IMR-90 (cell line): ENCODE measurements around the gene ZC3H7B. TPM values are rescaled to one million over a fixed set of nuclear protein-coding genes. Genes with fewer than 3 reads are reported as not detected.

Source experiments
- ATAC-seq: fragments of 200-7000 bp; cut with Tn5 transposase; 2 replicates; pipeline ENCODE4 v1.9.1; 2020; ENCODE audit warnings: low read depth, mild to moderate bottlenecking, moderate library complexity
- BruUV-seq: library from RNA; stranded (reverse); fragments of 400-500 nt; replicated peaks from 2 replicates; lab custom pipeline; 2021; lab: Mats Ljungman, UMichigan
- CTCF ChIA-PET: fragments of 300-600 bp; formaldehyde crosslinking; extraction: SDS; loops from one replicate; lab custom pipeline; 2021; ENCODE audit warnings: antibody characterized with exemption; lab: Yijun Ruan, JAX
- POLR2A ChIA-PET: fragments of 300-600 bp; sonication (Branson Sonifier 250); formaldehyde crosslinking; loops from one replicate; lab custom pipeline; 2022; ENCODE audit warnings: antibody characterized with exemption; ENCODE audit not compliant: unreplicated experiment; lab: Charles Lee
- DNase-seq: peaks from one replicate; pipeline ENCODE4 v3.0.0; 2013
- H2AFZ ChIP-seq: replicated peaks from 2 replicates; pipeline ENCODE3; 2013; ENCODE audit warnings: low read length, mild to moderate bottlenecking; ENCODE audit not compliant: poor library complexity
- H2AK5ac ChIP-seq: 2 replicates; pipeline ENCODE4 v1.6.1; 2013; ENCODE audit warnings: low read depth, low read length, inconsistent platforms
- H2AK9ac ChIP-seq: replicated peaks from 2 replicates; pipeline ENCODE3; 2013; ENCODE audit warnings: mild to moderate bottlenecking, low read depth, low read length, moderate library complexity; ENCODE audit not compliant: poor library complexity
- H2BK120ac ChIP-seq: 2 replicates; pipeline ENCODE4 v1.6.1; 2013; ENCODE audit warnings: low read depth, low read length, inconsistent platforms
- H2BK15ac ChIP-seq: 3 replicates; pipeline ENCODE4 v1.6.1; 2013; ENCODE audit warnings: low read depth, low read length, inconsistent platforms
- H2BK20ac ChIP-seq: 2 replicates; pipeline ENCODE4 v1.6.1; 2013; ENCODE audit warnings: low read depth, mild to moderate bottlenecking, inconsistent platforms, low read length, moderate library complexity
- H2BK5ac ChIP-seq: 2 replicates; pipeline ENCODE4 v1.6.1; 2013; ENCODE audit warnings: mild to moderate bottlenecking, low read depth, low read length, inconsistent platforms; ENCODE audit not compliant: poor library complexity, severe bottlenecking
- H3K14ac ChIP-seq: replicated peaks from 2 replicates; pipeline ENCODE4 v1.6.1; 2013; ENCODE audit warnings: low read depth, low read length, inconsistent platforms
- H3K18ac ChIP-seq: 2 replicates; pipeline ENCODE4 v1.6.1; 2013; ENCODE audit warnings: low read depth, low read length, control low read depth
- H3K23ac ChIP-seq: 2 replicates; pipeline ENCODE4 v1.6.1; 2013; ENCODE audit warnings: low read depth, low read length, inconsistent platforms
- H3K27ac ChIP-seq: 2 replicates; pipeline ENCODE4 v1.5.1; 2013; ENCODE audit warnings: mild to moderate bottlenecking, control low read depth, low read length; ENCODE audit not compliant: insufficient read depth
- H3K27me3 ChIP-seq: 2 replicates; pipeline ENCODE4 v1.6.1; 2013; ENCODE audit warnings: low read length; ENCODE audit not compliant: control insufficient read depth, insufficient read depth
- H3K36me3 ChIP-seq: 2 replicates; pipeline ENCODE4 v1.6.1; 2013; ENCODE audit warnings: low read length, mixed read lengths; ENCODE audit not compliant: control insufficient read depth, insufficient read depth
- H3K4ac ChIP-seq: 2 replicates; pipeline ENCODE4 v1.6.1; 2013; ENCODE audit warnings: low read depth, low read length, inconsistent platforms
- H3K4me1 ChIP-seq: 2 replicates; pipeline ENCODE4 v1.6.1; 2013; ENCODE audit warnings: low read length, mixed read lengths; ENCODE audit not compliant: control insufficient read depth, insufficient read depth
- H3K4me2 ChIP-seq: 2 replicates; pipeline ENCODE4 v1.6.1; 2013; ENCODE audit warnings: low read depth, mild to moderate bottlenecking, control low read depth, low read length, moderate library complexity
- H3K4me3 ChIP-seq: 2 replicates; pipeline ENCODE4 v1.5.1; 2013; ENCODE audit warnings: low read depth, mild to moderate bottlenecking, control low read depth, low read length, moderate library complexity; ENCODE audit not compliant: insufficient read depth
- H3K56ac ChIP-seq: 2 replicates; pipeline ENCODE4 v1.6.1; 2013; ENCODE audit warnings: low read length, inconsistent platforms; ENCODE audit not compliant: insufficient read depth; ENCODE audit errors: extremely low read depth
- H3K79me1 ChIP-seq, 2 experiments: 2 replicates each; pipeline ENCODE4 v1.6.1; 2013; ENCODE audit warnings: low read length in 2 of 2, inconsistent platforms in 1 of 2, low read depth in 1 of 2
- H3K9ac ChIP-seq: 2 replicates; pipeline ENCODE4 v1.6.1; 2013; ENCODE audit warnings: low read depth, low read length, control low read depth
- H3K9me1 ChIP-seq: 2 replicates; pipeline ENCODE4 v1.6.1; 2013; ENCODE audit warnings: low read length, inconsistent platforms; ENCODE audit not compliant: insufficient read depth
- H3K9me3 ChIP-seq: 2 replicates; pipeline ENCODE4 v1.6.1; 2013; ENCODE audit warnings: low read length; ENCODE audit not compliant: control insufficient read depth, insufficient read depth
- H4K20me1 ChIP-seq: 2 replicates; pipeline ENCODE4 v1.6.1; 2013; ENCODE audit warnings: low read length, inconsistent platforms; ENCODE audit not compliant: insufficient read depth
- H4K5ac ChIP-seq: 2 replicates; pipeline ENCODE4 v1.6.1; 2013; ENCODE audit warnings: mild to moderate bottlenecking, low read depth, low read length, control low read depth
- H4K8ac ChIP-seq, 2 experiments: 2 replicates each; pipeline ENCODE4 v1.6.1; 2013; ENCODE audit warnings: low read depth in 2 of 2, low read length in 2 of 2, control low read depth in 1 of 2, inconsistent platforms in 1 of 2
- H4K91ac ChIP-seq: 2 replicates; pipeline ENCODE4 v1.6.1; 2013; ENCODE audit warnings: low read depth, low read length, inconsistent platforms; ENCODE audit not compliant: insufficient read depth
- BHLHE40 ChIP-seq: fragments of 150-350 bp; IDR thresholded peaks from 2 replicates; pipeline ENCODE4 v1.6.1; 2016; ENCODE audit warnings: mild to moderate bottlenecking, low read depth, low read length
- CEBPB ChIP-seq: IDR thresholded peaks from 2 replicates; pipeline ENCODE4 v1.6.1; 2012; ENCODE audit warnings: low read depth, low read length, improper control_type of control experiment
- CHD1 ChIP-seq: IDR thresholded peaks from 2 replicates; pipeline ENCODE4 v1.6.1; 2012; ENCODE audit warnings: low read depth, low read length, improper control_type of control experiment
- FOS ChIP-seq: fragments of 150-350 bp; IDR thresholded peaks from 2 replicates; pipeline ENCODE4 v1.6.1; 2016; ENCODE audit warnings: low read depth, low read length
- MAFK ChIP-seq: IDR thresholded peaks from 2 replicates; pipeline ENCODE4 v1.6.1; 2012; ENCODE audit warnings: low read depth, low read length, improper control_type of control experiment
- MAZ ChIP-seq: IDR thresholded peaks from 2 replicates; pipeline ENCODE4 v1.6.1; 2012; ENCODE audit warnings: low read depth, mild to moderate bottlenecking, low read length, improper control_type of control experiment, moderate library complexity, borderline replicate concordance
- MXI1 ChIP-seq: IDR thresholded peaks from 2 replicates; pipeline ENCODE4 v1.6.1; 2012; ENCODE audit warnings: low read depth, mild to moderate bottlenecking, low read length, moderate library complexity, borderline replicate concordance
- NFE2L2 ChIP-seq: fragments of 150-350 bp; IDR thresholded peaks from 2 replicates; pipeline ENCODE4 v1.6.1; 2016; ENCODE audit warnings: low read depth, mild to moderate bottlenecking, low read length
- POLR2A ChIP-seq: IDR thresholded peaks from 2 replicates; pipeline ENCODE4 v1.6.1; 2012; ENCODE audit warnings: mild to moderate bottlenecking, low read depth, low read length
- RAD21 ChIP-seq: IDR thresholded peaks from 2 replicates; pipeline ENCODE4 v1.6.1; 2012; ENCODE audit warnings: low read length, improper control_type of control experiment
- RCOR1 ChIP-seq: IDR thresholded peaks from 2 replicates; pipeline ENCODE4 v1.6.1; 2012; ENCODE audit warnings: mild to moderate bottlenecking, low read length, improper control_type of control experiment; ENCODE audit not compliant: insufficient replicate concordance
- RFX5 ChIP-seq: IDR thresholded peaks from 2 replicates; pipeline ENCODE4 v1.8.0; 2012; ENCODE audit warnings: low read depth, mild to moderate bottlenecking, low read length, moderate library complexity
- SMC3 ChIP-seq: fragments of 150-350 bp; IDR thresholded peaks from 2 replicates; pipeline ENCODE4 v1.6.1; 2016; ENCODE audit warnings: low read depth, mild to moderate bottlenecking, antibody characterized with exemption, low read length, moderate library complexity
- USF2 ChIP-seq: fragments of 150-350 bp; IDR thresholded peaks from 2 replicates; pipeline ENCODE4 v1.6.1; 2017; ENCODE audit warnings: mild to moderate bottlenecking, antibody characterized with exemption, low read length, low read depth
- WGBS, 2 experiments: methylation state at CpG; one replicate each; pipeline versions ENCODE4 v1.1.5 to v1.1.7; 2013; ENCODE audit warnings: missing lambda C conversion rate in 2 of 2; ENCODE audit not compliant: insufficient read length in 1 of 2; ENCODE audit errors: extremely low coverage in 2 of 2; 5-methylcytosine and 5-hydroxymethylcytosine counted together
- dilution Hi-C: fragments of 300-500 bp; cut with HindIII; formaldehyde crosslinking; loops from one replicate; pipeline ENCODE4 v1.14.3; 2018; ENCODE audit warnings: low sequenced_read_pairs; ENCODE audit not compliant: unreplicated experiment
- in situ Hi-C: fragments of 300-500 bp; cut with MboI; formaldehyde crosslinking; loops from 3 replicates; pipeline ENCODE4 v1.14.3; 2019; ENCODE audit warnings: low sequenced_read_pairs, inconsistent platforms, mixed read lengths
- intact Hi-C: fragments of 100-400 bp; cut with micrococcal nuclease; formaldehyde crosslinking; loops from 2 replicates; pipeline ENCODE4 v1.10.0; 2022
- polyA plus RNA-seq, 3 experiments: library from polyadenylated mRNA; depleted of rRNA; stranded (reverse); fragments of >200 nt; gene quantifications; 2 replicates each; pipeline ENCODE4 v1.2.3, GENCODE V29; 2012; ENCODE audit warnings: low replicate concordance in 1 of 3
- total RNA-seq: library from RNA; depleted of rRNA; stranded (reverse); fragments of >200 nt; gene quantifications from 2 replicates; pipeline ENCODE4 v1.2.3, GENCODE V29; 2012
- TF ChIP-seq, protein P1 (sequence below): fragments of 150-350 bp; IDR thresholded peaks from 2 replicates; pipeline ENCODE4 v1.6.1; 2016; ENCODE audit warnings: low read depth, mild to moderate bottlenecking, low read length, moderate library complexity, borderline replicate concordance
- TF ChIP-seq, protein P2 (sequence below): conservative IDR thresholded peaks from 2 replicates; pipeline ENCODE4 v1.5.1; 2012; ENCODE audit warnings: mild to moderate bottlenecking, low read depth, low read length, improper control_type of control experiment

The ZC3H7B gene
- total and polyA plus RNA-seq, 2 of the 4 experiments (the other 2 are of a cell fraction) = 37.6 to 72.3 TPM

GRCh38 chr22:41352058-41352457 lies 50.7 kb downstream of the ZC3H7B start:
- H3K27me3 ChIP-seq = no peaks in the 10 kb centered on the region
- no peak overlapping the region for H3K27ac ChIP-seq
- dilution Hi-C loops = no loop called here
- H3K9me1 ChIP-seq = peaks cover 10% of the 10 kb centered on the region; the same call in 1 of the 2 replicates
- TF ChIP-seq SMC3 (no peak), MAFK (no peak), NFE2L2 (no peak), USF2 (no peak), RCOR1 (no peak), CEBPB (no peak), BHLHE40 (no peak), FOS (no peak), CHD1 (no peak), MAZ (no peak), MXI1 (no peak), POLR2A (no peak), RAD21 (no peak), RFX5 (no peak)
- TF ChIP-seq, protein P1, sequence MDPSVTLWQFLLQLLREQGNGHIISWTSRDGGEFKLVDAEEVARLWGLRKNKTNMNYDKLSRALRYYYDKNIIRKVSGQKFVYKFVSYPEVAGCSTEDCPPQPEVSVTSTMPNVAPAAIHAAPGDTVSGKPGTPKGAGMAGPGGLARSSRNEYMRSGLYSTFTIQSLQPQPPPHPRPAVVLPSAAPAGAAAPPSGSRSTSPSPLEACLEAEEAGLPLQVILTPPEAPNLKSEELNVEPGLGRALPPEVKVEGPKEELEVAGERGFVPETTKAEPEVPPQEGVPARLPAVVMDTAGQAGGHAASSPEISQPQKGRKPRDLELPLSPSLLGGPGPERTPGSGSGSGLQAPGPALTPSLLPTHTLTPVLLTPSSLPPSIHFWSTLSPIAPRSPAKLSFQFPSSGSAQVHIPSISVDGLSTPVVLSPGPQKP = no peak
- TF ChIP-seq, protein P2, sequence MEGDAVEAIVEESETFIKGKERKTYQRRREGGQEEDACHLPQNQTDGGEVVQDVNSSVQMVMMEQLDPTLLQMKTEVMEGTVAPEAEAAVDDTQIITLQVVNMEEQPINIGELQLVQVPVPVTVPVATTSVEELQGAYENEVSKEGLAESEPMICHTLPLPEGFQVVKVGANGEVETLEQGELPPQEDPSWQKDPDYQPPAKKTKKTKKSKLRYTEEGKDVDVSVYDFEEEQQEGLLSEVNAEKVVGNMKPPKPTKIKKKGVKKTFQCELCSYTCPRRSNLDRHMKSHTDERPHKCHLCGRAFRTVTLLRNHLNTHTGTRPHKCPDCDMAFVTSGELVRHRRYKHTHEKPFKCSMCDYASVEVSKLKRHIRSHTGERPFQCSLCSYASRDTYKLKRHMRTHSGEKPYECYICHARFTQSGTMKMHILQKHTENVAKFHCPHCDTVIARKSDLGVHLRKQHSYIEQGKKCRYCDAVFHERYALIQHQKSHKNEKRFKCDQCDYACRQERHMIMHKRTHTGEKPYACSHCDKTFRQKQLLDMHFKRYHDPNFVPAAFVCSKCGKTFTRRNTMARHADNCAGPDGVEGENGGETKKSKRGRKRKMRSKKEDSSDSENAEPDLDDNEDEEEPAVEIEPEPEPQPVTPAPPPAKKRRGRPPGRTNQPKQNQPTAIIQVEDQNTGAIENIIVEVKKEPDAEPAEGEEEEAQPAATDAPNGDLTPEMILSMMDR = no peak
- 50% methylated on average over 2 of the region's 6 CpGs; no CpG with 5 or more reads in 1 of the 2 experiments for WGBS, 2 experiments
- H3K79me1 ChIP-seq = peaks cover 13 to 58% of the 10 kb centered on the region in 2 experiments; a peak in 3 of 4 replicates
- no TSS peak for BruUV-seq
- H3K14ac ChIP-seq = no peak overlapping the region
- H2AFZ ChIP-seq = no peak overlapping the region
- no peak overlapping the region for H4K91ac ChIP-seq
- no peak overlapping the region for H2BK20ac ChIP-seq
- peaks cover 5% of the 10 kb centered on the region for H3K4me1 ChIP-seq
- no peaks in the 10 kb centered on the region for H3K9me3 ChIP-seq
- H3K36me3 ChIP-seq = peaks cover 91% of the 10 kb centered on the region
- no peak overlapping the region for H3K18ac ChIP-seq
- intact Hi-C loops = no loop called here
- no peak overlapping the region for H3K4me2 ChIP-seq
- no peak overlapping the region for H2BK5ac ChIP-seq
- H2AK9ac ChIP-seq = peak overlapping the region; percentile 25
- peak; percentile 55 for DNase-seq
- peak; percentile 33 for ATAC-seq
- CTCF ChIA-PET = no interaction called here
- no peak overlapping the region for H3K9ac ChIP-seq
- POLR2A ChIA-PET = no interaction called here
- no peak overlapping the region for H2BK120ac ChIP-seq
- H4K8ac ChIP-seq = no peak overlapping the region
- no peak overlapping the region for H3K56ac ChIP-seq
- no peak overlapping the region for H3K4me3 ChIP-seq
- 0 out of 2 replicates have a peak overlapping the region, but pooled peaks have one; percentile 19 for H2AK5ac ChIP-seq
- in situ Hi-C loops = no loop called here
- H4K20me1 ChIP-seq = peaks cover 16% of the 10 kb centered on the region; the same call in 1 of the 2 replicates
- H2BK15ac ChIP-seq = no peak overlapping the region
- no peak overlapping the region for H3K23ac ChIP-seq
- H4K5ac ChIP-seq = no peak overlapping the region
- H3K4ac ChIP-seq = no peak overlapping the region
